Breast epithelium (tissue), 3 donors: Measurements from ENCODE around the gene SLC22A23.

Experiments used
- CTCF ChIP-seq, 3 donors: fragments of 450-650 bp; IDR thresholded peaks; one replicate each; pipeline ENCODE4 v1.5.1; 2016 to 2017; ENCODE audit warnings: antibody characterized with exemption in 3 of 3, mild to moderate bottlenecking in 3 of 3, moderate library complexity in 3 of 3
- POLR2A ChIP-seq: fragments of 450-650 bp; IDR thresholded peaks from one replicate; pipeline ENCODE4 v1.6.1; 2016; ENCODE audit warnings: antibody characterized with exemption, mild to moderate bottlenecking, moderate library complexity
- POLR2AphosphoS5 ChIP-seq, 3 donors: sonication (generic); formaldehyde crosslinking; IDR thresholded peaks; one replicate each; pipeline ENCODE4 v1.6.1; 2017; ENCODE audit warnings: antibody characterized with exemption in 3 of 3

- no peak for TF ChIP-seq CTCF (IDR thresholded peaks at IDR 0.05)
- no peak for TF ChIP-seq POLR2A
- no peak for TF ChIP-seq POLR2AphosphoS5 (IDR thresholded peaks at IDR 0.05)
These were observed 9.8 kb upstream of the SLC22A23 start for GRCh38 chr6:3466488-3467219.
